Sigmoid colon (tissue), 7 donors: Measurements from ENCODE around the gene NCAM2. TPM values are rescaled to one million over a fixed set of nuclear protein-coding genes. Genes with fewer than 3 reads are reported as not detected.

Source experiments
- DNase-seq: peaks from one replicate; pipeline ENCODE4 v3.0.0-alpha.2; 2019
- H3K27ac ChIP-seq, 4 donors: fragments of 200-600 bp; sonication (generic); one replicate each; pipeline ENCODE4 v1.5.1; 2016 to 2019; ENCODE audit warnings: mild to moderate bottlenecking in 1 of 4
- H3K27me3 ChIP-seq, 3 donors: fragments of 200-600 bp; sonication (generic); one replicate each; pipeline ENCODE4 v1.5.1; 2019; ENCODE audit warnings: mild to moderate bottlenecking in 1 of 3
- H3K36me3 ChIP-seq, 4 donors: fragments of 200-600 bp; sonication (generic); one replicate each; pipeline ENCODE4 v1.5.1; 2016 to 2019
- H3K4me1 ChIP-seq, 4 donors: fragments of 200-600 bp; sonication (generic); one replicate each; pipeline ENCODE4 v1.5.1; 2017 to 2019
- H3K4me3 ChIP-seq, 4 donors: fragments of 200-600 bp; sonication (generic); one replicate each; pipeline ENCODE4 v1.5.1; 2017 to 2019; ENCODE audit warnings: mild to moderate bottlenecking in 2 of 4, moderate library complexity in 1 of 4
- H3K9me3 ChIP-seq, 4 donors: fragments of 200-600 bp in 3 of 4; sonication (generic) in 3 of 4; one replicate each; pipeline versions ENCODE4 v1.5.1 to v1.6.1; 2013 to 2019
- CTCF ChIP-seq, 4 experiments: fragments of 450-650 bp in 3 of 4; fragments of 200-600 bp in 1 of 4; IDR thresholded peaks; one replicate each; pipeline ENCODE4 v1.5.1; 2016 to 2019; ENCODE audit warnings: antibody characterized with exemption in 4 of 4, mild to moderate bottlenecking in 3 of 4, moderate library complexity in 2 of 4
- EP300 ChIP-seq, 4 donors: sonication (generic); formaldehyde crosslinking; IDR thresholded peaks; one replicate each; pipeline ENCODE4 v1.6.1; 2017; ENCODE audit warnings: antibody characterized with exemption in 4 of 4
- POLR2A ChIP-seq, 2 donors: fragments of 450-650 bp; IDR thresholded peaks; one replicate each; pipeline ENCODE4 v1.6.1; 2016; ENCODE audit warnings: antibody characterized with exemption in 2 of 2, mild to moderate bottlenecking in 2 of 2, moderate library complexity in 2 of 2
- POLR2AphosphoS5 ChIP-seq, 4 donors: sonication (generic); formaldehyde crosslinking; IDR thresholded peaks; one replicate each; pipeline ENCODE4 v1.6.1; 2017; ENCODE audit warnings: antibody characterized with exemption in 4 of 4
- WGBS, 2 donors: extraction: QIAGEN DNeasy Blood & Tissue Kit; methylation state at CpG; one replicate each; pipeline ENCODE4 v1.1.7; 2013; 5-methylcytosine and 5-hydroxymethylcytosine counted together
- intact Hi-C: fragments of 100-400 bp; cut with DNase I; formaldehyde crosslinking; loops from one replicate; pipeline ENCODE4 v1.15.1; 2023
- polyA plus RNA-seq, 3 donors: library from polyadenylated mRNA; stranded (reverse); fragments of 200-250 nt; gene quantifications; one replicate each; pipeline ENCODE4 v1.2.3, GENCODE V29; 2013
- total RNA-seq, 4 donors: library from RNA; depleted of rRNA; stranded (reverse); fragments of >200 nt; gene quantifications; one replicate each; pipeline ENCODE4 v1.1.0, GENCODE V29; 2016
- donor health status: healthy with polysubstance abuse.
- donor health status: Bipolar disorder and iron deficiency.
- donor health status: healthy.

NCAM2 gene
- total and polyA plus RNA-seq, 7 donors: under 0.01 to 17.1 (median 6.7) TPM; not detected in 1

- no peaks in the 10 kb centered on the region for H3K27me3 ChIP-seq
- H3K4me1 ChIP-seq: no peaks in the 10 kb centered on the region
- H3K27ac ChIP-seq: no peak overlapping the region
- intact Hi-C loops: no loop called here
- H3K4me3 ChIP-seq: no peak overlapping the region
- no peaks in the 10 kb centered on the region for H3K9me3 ChIP-seq
- DNase-seq: no peak
- no peak for TF ChIP-seq EP300 (IDR thresholded peaks at IDR 0.05)
- TF ChIP-seq POLR2AphosphoS5 (IDR thresholded peaks at IDR 0.05): no peak
- TF ChIP-seq POLR2A (IDR thresholded peaks at IDR 0.05): no peak
- TF ChIP-seq CTCF (IDR thresholded peaks at IDR 0.05): no peak
- H3K36me3 ChIP-seq: no peaks in the 10 kb centered on the region
These were observed 270.7 kb downstream of the NCAM2 start for GRCh38 chr21:21268885-21269284.

- no peak overlapping the region for H3K27ac ChIP-seq
- no peaks in the 10 kb centered on the region for H3K9me3 ChIP-seq
- no peaks in the 10 kb centered on the region for H3K36me3 ChIP-seq
- no peaks in the 10 kb centered on the region for H3K4me1 ChIP-seq
- DNase-seq: no peak
- H3K27me3 ChIP-seq: no peaks in the 10 kb centered on the region
- intact Hi-C loops: no loop called here
- no peak for TF ChIP-seq POLR2AphosphoS5 (IDR thresholded peaks at IDR 0.05)
- no peak for TF ChIP-seq EP300 (IDR thresholded peaks at IDR 0.05)
- no peak for TF ChIP-seq CTCF (IDR thresholded peaks at IDR 0.05)
- TF ChIP-seq POLR2A (IDR thresholded peaks at IDR 0.05): no peak
- WGBS, 2 donors: 78 to 87% methylated on average over 13 of the region's 13 CpGs
- no peak overlapping the region for H3K4me3 ChIP-seq
These were observed 281.1 kb downstream of the NCAM2 start for GRCh38 chr21:21279193-21279901.

- WGBS, 2 donors: 85 to 90% methylated on average over 2 of the region's 2 CpGs
These were observed 285.6 kb downstream of the NCAM2 start for GRCh38 chr21:21283810-21284209.

GRCh38 chr21:21286170-21286798 lies 288.1 kb downstream of the NCAM2 start:
- no peaks in the 10 kb centered on the region for H3K4me1 ChIP-seq
- no peak overlapping the region for H3K4me3 ChIP-seq
- intact Hi-C loops: no loop called here
- no peaks in the 10 kb centered on the region for H3K27me3 ChIP-seq
- H3K9me3 ChIP-seq: no peaks in the 10 kb centered on the region
- no peaks in the 10 kb centered on the region for H3K36me3 ChIP-seq
- no peak for DNase-seq
- no peak overlapping the region for H3K27ac ChIP-seq
- TF ChIP-seq CTCF (IDR thresholded peaks at IDR 0.05): no peak
- TF ChIP-seq POLR2A (IDR thresholded peaks at IDR 0.05): no peak
- no peak for TF ChIP-seq EP300 (IDR thresholded peaks at IDR 0.05)
- no peak for TF ChIP-seq POLR2AphosphoS5 (IDR thresholded peaks at IDR 0.05)
- 55 to 61% methylated on average over 4 of the region's 4 CpGs for WGBS, 2 donors

More at GRCh38 chr21:21283810-21284209, 285.6 kb downstream of the NCAM2 start:
- no peaks in the 10 kb centered on the region for H3K4me1 ChIP-seq
- H3K27ac ChIP-seq: no peak overlapping the region
- intact Hi-C loops: no loop called here
- no peak overlapping the region for H3K4me3 ChIP-seq
- H3K9me3 ChIP-seq: no peaks in the 10 kb centered on the region
- no peaks in the 10 kb centered on the region for H3K36me3 ChIP-seq
- no peak for DNase-seq
- TF ChIP-seq EP300 (IDR thresholded peaks at IDR 0.05): no peak
- TF ChIP-seq CTCF (IDR thresholded peaks at IDR 0.05): no peak
- no peak for TF ChIP-seq POLR2A (IDR thresholded peaks at IDR 0.05)
- TF ChIP-seq POLR2AphosphoS5 (IDR thresholded peaks at IDR 0.05): no peak
- no peaks in the 10 kb centered on the region for H3K27me3 ChIP-seq
